K562 (cell line): Measurements from ENCODE around the gene HEXIM2. TPM values are rescaled to one million over a fixed set of nuclear protein-coding genes. Genes with fewer than 3 reads are reported as not detected.

ENCODE experiments used
- ARNT ChIP-seq, 2 experiments: fragments of 450-650 bp; IDR thresholded peaks; 2 replicates each; pipeline ENCODE4 v1.6.1; 2016; ENCODE audit warnings: mild to moderate bottlenecking in 1 of 2
- DMBX1 ChIP-seq: fragments of 250-450 bp; sonication (Bioruptor Pico); IDR thresholded peaks from 2 replicates; pipeline ENCODE4 v1.8.0; 2022; ENCODE audit warnings: inconsistent platforms, mild to moderate bottlenecking, moderate library complexity, borderline replicate concordance
- HDAC3 ChIP-seq: fragments of 450-650 bp; IDR thresholded peaks from 2 replicates; pipeline ENCODE4 v1.6.1; 2018; ENCODE audit warnings: borderline replicate concordance, mild to moderate bottlenecking, moderate library complexity; ENCODE audit not compliant: partially characterized antibody
- HMG20B ChIP-seq: fragments of 250-450 bp; sonication (Bioruptor Pico); IDR thresholded peaks from 2 replicates; pipeline ENCODE4 v1.5.0; 2021; ENCODE audit warnings: mild to moderate bottlenecking
- MAFF ChIP-seq: IDR thresholded peaks from 2 replicates; pipeline ENCODE4 v1.6.1; 2012; ENCODE audit warnings: low read length, improper control_type of control experiment
- MEF2A ChIP-seq: IDR thresholded peaks from 2 replicates; pipeline ENCODE4 v1.6.1; 2011; ENCODE audit warnings: low read depth, mild to moderate bottlenecking, low read length, moderate library complexity; ENCODE audit not compliant: control insufficient read depth
- NCOA6 ChIP-seq: fragments of 450-650 bp; IDR thresholded peaks from 2 replicates; pipeline ENCODE4 v1.6.1; 2017; ENCODE audit warnings: mild to moderate bottlenecking
- PHB ChIP-seq: fragments of 250-450 bp; sonication (Bioruptor Pico); IDR thresholded peaks from 2 replicates; pipeline ENCODE4 v1.5.0; 2021
- SMAD4 ChIP-seq: fragments of 250-450 bp; sonication (Bioruptor Pico); conservative IDR thresholded peaks from 2 replicates; pipeline ENCODE4 v1.8.0; 2021; ENCODE audit warnings: inconsistent platforms, mild to moderate bottlenecking, moderate library complexity
- TAF7 ChIP-seq: fragments of 450-650 bp; IDR thresholded peaks from 2 replicates; pipeline ENCODE4 v1.6.1; 2016; ENCODE audit warnings: missing genetic modification characterization, missing compliant biosample characterization
- TCF7L2 ChIP-seq: fragments of 150-350 bp; IDR thresholded peaks from 2 replicates; pipeline ENCODE4 v1.6.1; 2016; ENCODE audit warnings: low read depth, mild to moderate bottlenecking, low read length, moderate library complexity
- ZKSCAN8 ChIP-seq: fragments of 200-800 bp; sonication (Bioruptor generic); IDR thresholded peaks from 2 replicates; pipeline ENCODE4 v1.6.1; 2016; ENCODE audit warnings: missing genetic modification characterization, missing compliant biosample characterization
- ZNF12 ChIP-seq: sonication (generic); formaldehyde crosslinking; IDR thresholded peaks from 2 replicates; pipeline ENCODE4 v1.4.0; 2020; ENCODE audit warnings: mild to moderate bottlenecking, missing genetic modification reagents
- ZNF143 ChIP-seq: sonication (generic); formaldehyde crosslinking; IDR thresholded peaks from 2 replicates; pipeline ENCODE4 v1.9.0; 2022; ENCODE audit warnings: mild to moderate bottlenecking, missing genetic modification reagents
- ZNF561 ChIP-seq: fragments of 450-650 bp; formaldehyde crosslinking; conservative IDR thresholded peaks from 2 replicates; pipeline ENCODE4 v1.4.0; 2020; ENCODE audit warnings: mild to moderate bottlenecking, moderate library complexity
- ZNF766 ChIP-seq: fragments of 200-800 bp; sonication (Bioruptor generic); conservative IDR thresholded peaks from 2 replicates; pipeline ENCODE4 v1.6.1; 2016; ENCODE audit warnings: missing genetic modification characterization, missing compliant biosample characterization
- ZZZ3 ChIP-seq: fragments of 450-650 bp; IDR thresholded peaks from 2 replicates; pipeline ENCODE4 v1.6.1; 2016; ENCODE audit warnings: antibody characterized with exemption, mild to moderate bottlenecking, moderate library complexity
- polyA plus RNA-seq, 8 experiments: library from polyadenylated mRNA; depleted of rRNA in 4 of 8; stranded (reverse) in 5 of 8; unstranded in 3 of 8; fragments of >200 nt; fragmentation: Nextera tagmentation in 2 of 8; fragmentation: Illumina TruSeq in 1 of 8; extraction: Ambion mirVana in 2 of 8; extraction: Trizol in 1 of 8; gene quantifications; 2 replicates each; pipeline versions ENCODE4 v1.2.1 to v1.2.3, GENCODE V29; 2011 to 2014; ENCODE audit warnings: inconsistent platforms in 1 of 8, missing spikeins in 1 of 8
- total RNA-seq, 7 experiments: library from RNA; depleted of rRNA in 6 of 7; stranded (reverse); fragments of >200 nt in 6 of 7; fragmentation: Illumina TruSeq in 2 of 7; extraction: Trizol in 2 of 7; gene quantifications; 2 replicates each; pipeline versions ENCODE4 v1.2.1 to v1.2.3, GENCODE V29; 2011 to 2021; ENCODE audit warnings: low replicate concordance in 1 of 7
- TF ChIP-seq, protein P1 (sequence below), 2 experiments: fragments of 200-800 bp in 1 of 2; sonication (Bioruptor generic) in 1 of 2; sonication (generic) in 1 of 2; formaldehyde crosslinking in 1 of 2; IDR thresholded peaks in 1 of 2; conservative IDR thresholded peaks in 1 of 2; 2 replicates each; pipeline versions ENCODE4 v1.5.0 to v1.6.1; 2016 to 2020; ENCODE audit warnings: missing compliant biosample characterization in 1 of 2, missing genetic modification characterization in 1 of 2, missing genetic modification reagents in 1 of 2
- TF ChIP-seq, protein P2 (sequence below): fragments of 250-450 bp; sonication (Bioruptor Pico); IDR thresholded peaks from 2 replicates; pipeline ENCODE4 v1.8.0; 2022; ENCODE audit warnings: moderate library complexity, mild to moderate bottlenecking, inconsistent platforms
- TF ChIP-seq, protein P3 (sequence below): sonication (generic); formaldehyde crosslinking; IDR thresholded peaks from 2 replicates; pipeline ENCODE4 v1.8.0; 2023; ENCODE audit warnings: missing genetic modification reagents, mild to moderate bottlenecking, borderline replicate concordance

Gene HEXIM2
- total and polyA plus RNA-seq, 9 of the 15 experiments (the other 6 are each of a cell fraction or from before 2014, with no cell fraction given), result 0.69 to 3.4 (median 1.1) TPM; not detected in 2

- TF ChIP-seq TCF7L2, result no peak
- no peak for TF ChIP-seq SMAD4 (CRISPR knock-in tag)
- no peak for TF ChIP-seq HDAC3
- TF ChIP-seq ZKSCAN8 (CRISPR knock-in tag), result no peak
- TF ChIP-seq ZNF561 (CRISPR knock-in tag), result no peak
- no peak for TF ChIP-seq MEF2A
- no peak for TF ChIP-seq MAFF
- no peak for TF ChIP-seq TAF7 (tag)
- TF ChIP-seq ZNF12, result 0 out of 2 replicates have a peak, but pooled peaks have one; percentile 59
- TF ChIP-seq, protein P1, sequence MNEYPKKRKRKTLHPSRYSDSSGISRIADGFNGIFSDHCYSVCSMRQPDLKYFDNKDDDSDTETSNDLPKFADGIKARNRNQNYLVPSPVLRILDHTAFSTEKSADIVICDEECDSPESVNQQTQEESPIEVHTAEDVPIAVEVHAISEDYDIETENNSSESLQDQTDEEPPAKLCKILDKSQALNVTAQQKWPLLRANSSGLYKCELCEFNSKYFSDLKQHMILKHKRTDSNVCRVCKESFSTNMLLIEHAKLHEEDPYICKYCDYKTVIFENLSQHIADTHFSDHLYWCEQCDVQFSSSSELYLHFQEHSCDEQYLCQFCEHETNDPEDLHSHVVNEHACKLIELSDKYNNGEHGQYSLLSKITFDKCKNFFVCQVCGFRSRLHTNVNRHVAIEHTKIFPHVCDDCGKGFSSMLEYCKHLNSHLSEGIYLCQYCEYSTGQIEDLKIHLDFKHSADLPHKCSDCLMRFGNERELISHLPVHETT (CRISPR knock-in tag; conservative IDR thresholded peaks at IDR 0.05 in 1 of 2, IDR thresholded peaks at IDR 0.05 in 1 of 2), result no peak
- TF ChIP-seq, protein P2, sequence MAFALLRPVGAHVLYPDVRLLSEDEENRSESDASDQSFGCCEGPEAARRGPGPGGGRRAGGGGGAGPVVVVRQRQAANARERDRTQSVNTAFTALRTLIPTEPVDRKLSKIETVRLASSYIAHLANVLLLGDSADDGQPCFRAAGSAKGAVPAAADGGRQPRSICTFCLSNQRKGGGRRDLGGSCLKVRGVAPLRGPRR (CRISPR knock-in tag), result no peak
- no peak for TF ChIP-seq DMBX1 (CRISPR knock-in tag)
- no peak for TF ChIP-seq ZNF766 (CRISPR knock-in tag)
- no peak for TF ChIP-seq NCOA6
- TF ChIP-seq ZZZ3, result no peak
- TF ChIP-seq ARNT (IDR thresholded peaks at IDR 0.05), result no peak
- TF ChIP-seq PHB (CRISPR knock-in tag), result no peak
- TF ChIP-seq, protein P3, sequence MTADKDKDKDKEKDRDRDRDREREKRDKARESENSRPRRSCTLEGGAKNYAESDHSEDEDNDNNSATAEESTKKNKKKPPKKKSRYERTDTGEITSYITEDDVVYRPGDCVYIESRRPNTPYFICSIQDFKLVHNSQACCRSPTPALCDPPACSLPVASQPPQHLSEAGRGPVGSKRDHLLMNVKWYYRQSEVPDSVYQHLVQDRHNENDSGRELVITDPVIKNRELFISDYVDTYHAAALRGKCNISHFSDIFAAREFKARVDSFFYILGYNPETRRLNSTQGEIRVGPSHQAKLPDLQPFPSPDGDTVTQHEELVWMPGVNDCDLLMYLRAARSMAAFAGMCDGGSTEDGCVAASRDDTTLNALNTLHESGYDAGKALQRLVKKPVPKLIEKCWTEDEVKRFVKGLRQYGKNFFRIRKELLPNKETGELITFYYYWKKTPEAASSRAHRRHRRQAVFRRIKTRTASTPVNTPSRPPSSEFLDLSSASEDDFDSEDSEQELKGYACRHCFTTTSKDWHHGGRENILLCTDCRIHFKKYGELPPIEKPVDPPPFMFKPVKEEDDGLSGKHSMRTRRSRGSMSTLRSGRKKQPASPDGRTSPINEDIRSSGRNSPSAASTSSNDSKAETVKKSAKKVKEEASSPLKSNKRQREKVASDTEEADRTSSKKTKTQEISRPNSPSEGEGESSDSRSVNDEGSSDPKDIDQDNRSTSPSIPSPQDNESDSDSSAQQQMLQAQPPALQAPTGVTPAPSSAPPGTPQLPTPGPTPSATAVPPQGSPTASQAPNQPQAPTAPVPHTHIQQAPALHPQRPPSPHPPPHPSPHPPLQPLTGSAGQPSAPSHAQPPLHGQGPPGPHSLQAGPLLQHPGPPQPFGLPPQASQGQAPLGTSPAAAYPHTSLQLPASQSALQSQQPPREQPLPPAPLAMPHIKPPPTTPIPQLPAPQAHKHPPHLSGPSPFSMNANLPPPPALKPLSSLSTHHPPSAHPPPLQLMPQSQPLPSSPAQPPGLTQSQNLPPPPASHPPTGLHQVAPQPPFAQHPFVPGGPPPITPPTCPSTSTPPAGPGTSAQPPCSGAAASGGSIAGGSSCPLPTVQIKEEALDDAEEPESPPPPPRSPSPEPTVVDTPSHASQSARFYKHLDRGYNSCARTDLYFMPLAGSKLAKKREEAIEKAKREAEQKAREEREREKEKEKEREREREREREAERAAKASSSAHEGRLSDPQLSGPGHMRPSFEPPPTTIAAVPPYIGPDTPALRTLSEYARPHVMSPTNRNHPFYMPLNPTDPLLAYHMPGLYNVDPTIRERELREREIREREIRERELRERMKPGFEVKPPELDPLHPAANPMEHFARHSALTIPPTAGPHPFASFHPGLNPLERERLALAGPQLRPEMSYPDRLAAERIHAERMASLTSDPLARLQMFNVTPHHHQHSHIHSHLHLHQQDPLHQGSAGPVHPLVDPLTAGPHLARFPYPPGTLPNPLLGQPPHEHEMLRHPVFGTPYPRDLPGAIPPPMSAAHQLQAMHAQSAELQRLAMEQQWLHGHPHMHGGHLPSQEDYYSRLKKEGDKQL (CRISPR knock-in tag), result no peak
- TF ChIP-seq HMG20B (CRISPR knock-in tag), result no peak
- no peak for TF ChIP-seq ZNF143 (CRISPR knock-in tag)
Measured at GRCh38 chr17:45132572-45133463, 28.9 kb upstream of the HEXIM2 start (continued).
